ENCODE results near the gene CECR2. TPM values are rescaled to one million over a fixed set of nuclear protein-coding genes. Genes with fewer than 3 reads are reported as not detected.

Gene CECR2
- total and polyA plus RNA-seq, 8 donors, result 0.89 to 4.4 (median 2.7) TPM

DNA sequence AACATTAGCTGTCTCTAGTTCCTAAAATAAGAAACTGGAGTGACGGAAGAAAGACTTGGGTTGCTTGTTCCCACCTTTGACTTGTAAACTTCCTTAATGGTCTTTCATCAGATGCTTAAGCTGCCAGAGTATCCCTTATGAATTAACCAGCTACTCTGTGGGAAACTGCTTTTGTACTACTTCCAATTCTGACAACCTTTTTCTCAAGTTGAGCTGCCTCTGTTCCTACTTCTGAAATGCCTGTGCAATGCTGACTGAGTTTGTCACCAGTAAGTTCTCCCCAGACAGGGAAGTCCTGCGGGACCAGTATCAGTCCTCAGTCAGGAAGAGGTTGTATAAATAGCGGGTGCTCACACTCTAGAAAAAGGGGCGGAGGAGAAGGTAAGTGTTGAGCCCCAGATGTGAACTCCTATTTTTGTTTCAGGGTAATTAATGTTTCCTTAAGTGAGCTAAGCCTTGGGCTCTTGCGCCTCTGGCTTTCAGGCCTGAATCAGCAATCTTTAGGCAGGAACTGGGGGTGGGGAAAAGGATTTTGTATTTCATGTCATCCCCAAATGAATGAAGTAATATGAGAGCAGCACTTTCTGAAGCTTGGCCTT is 67.2 kb downstream of the CECR2 start:
- H3K36me3 ChIP-seq, result no peaks in the 10 kb centered on the region
- H3K27me3 ChIP-seq, result no peaks in the 10 kb centered on the region
- TF ChIP-seq CTCF (IDR thresholded peaks at IDR 0.05), result no peak
- intact Hi-C loops (cut with DNase I), result no loop called here
- H3K9me3 ChIP-seq, result no peaks in the 10 kb centered on the region
- ATAC-seq (peak in 2 of 4 donors; percentile 20 to 35), FAIRE-seq (no peak), DNase-seq (no peak)
- WGBS, 2 donors, result 72 to 74% methylated on average over 5 of the region's 5 CpGs
- H3K4me1 ChIP-seq, result no peaks in the 10 kb centered on the region
- no peak overlapping the region for H3K27ac ChIP-seq
- no peak overlapping the region for H3K4me3 ChIP-seq

GRCh38 chr22:17436981-17437412 is 67.7 kb downstream of the CECR2 start:
- Histone ChIP-seq H3K4me3 (no peak overlapping the region), H3K27ac (no peak overlapping the region), H3K4me1 (no peaks in the 10 kb centered on the region), H3K9me3 (no peaks in the 10 kb centered on the region), H3K27me3 (no peaks in the 10 kb centered on the region), H3K36me3 (no peaks in the 10 kb centered on the region)
- ATAC-seq (no peak), FAIRE-seq (no peak), DNase-seq (no peak)
- 47 to 48% methylated on average over 8 of the region's 8 CpGs for WGBS, 2 donors
- TF ChIP-seq CTCF (IDR thresholded peaks at IDR 0.05), result no peak
- intact Hi-C loops (cut with DNase I), result no loop called here

DNA sequence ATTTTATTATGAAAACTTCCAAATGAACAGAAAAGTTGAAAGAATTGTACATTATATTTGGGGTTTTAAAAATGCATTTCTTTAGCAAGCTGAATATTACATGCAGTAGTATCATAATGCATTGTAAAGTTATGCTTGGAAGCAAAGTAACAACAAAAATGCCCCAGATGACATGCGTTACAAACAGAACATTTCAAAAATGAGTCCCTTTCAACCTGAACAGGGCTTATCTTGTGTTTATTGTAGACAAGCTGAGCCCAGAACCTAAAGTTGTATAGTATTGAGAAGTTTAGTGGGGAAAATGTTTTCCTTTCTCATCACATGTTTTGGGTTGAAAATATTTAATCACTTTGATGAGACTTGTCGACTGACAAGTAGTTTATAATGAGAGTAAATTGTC is 68.8 kb downstream of the CECR2 start:
- TF ChIP-seq CTCF (IDR thresholded peaks at IDR 0.05), result no peak
- no peak overlapping the region for H3K27ac ChIP-seq
- ATAC-seq (no peak), FAIRE-seq (no peak), DNase-seq (no peak)
- H3K27me3 ChIP-seq, result no peaks in the 10 kb centered on the region
- no peak overlapping the region for H3K4me3 ChIP-seq
- no peaks in the 10 kb centered on the region for H3K9me3 ChIP-seq
- no peaks in the 10 kb centered on the region for H3K36me3 ChIP-seq
- intact Hi-C loops (cut with DNase I), result no loop called here
- H3K4me1 ChIP-seq, result no peaks in the 10 kb centered on the region
- WGBS, 2 donors, result 74 to 76% methylated on average over 2 of the region's 2 CpGs

DNA sequence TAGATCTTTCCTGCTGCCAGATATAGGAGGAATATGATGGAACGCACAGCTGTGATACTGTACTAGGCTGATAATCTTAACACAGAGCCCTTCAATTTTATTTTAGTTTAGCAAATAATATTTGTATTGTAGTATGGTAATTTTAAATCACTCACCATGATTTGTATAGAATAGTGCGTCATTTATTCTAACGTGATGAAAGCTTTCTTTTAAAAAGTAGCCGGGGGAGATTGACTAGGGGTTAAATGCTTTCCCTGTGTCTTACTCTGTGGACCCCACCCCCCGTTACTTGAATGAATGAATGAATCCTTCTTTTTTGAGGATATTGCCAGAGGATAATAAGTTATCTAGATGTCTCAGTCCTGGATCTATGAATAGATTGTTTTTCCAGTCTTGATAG is 72.1 kb downstream of the CECR2 start:
- intact Hi-C loops (cut with DNase I), result no loop called here
- Histone ChIP-seq H3K27me3 (no peaks in the 10 kb centered on the region), H3K4me3 (no peak overlapping the region), H3K27ac (no peak overlapping the region), H3K36me3 (no peaks in the 10 kb centered on the region), H3K4me1 (no peaks in the 10 kb centered on the region), H3K9me3 (no peaks in the 10 kb centered on the region)
- ATAC-seq, result no peak
- no peak for FAIRE-seq
- TF ChIP-seq CTCF (IDR thresholded peaks at IDR 0.05), result no peak
- WGBS, 2 donors, result 83 to 90% methylated on average over 5 of the region's 5 CpGs
- no peak for DNase-seq

DNA sequence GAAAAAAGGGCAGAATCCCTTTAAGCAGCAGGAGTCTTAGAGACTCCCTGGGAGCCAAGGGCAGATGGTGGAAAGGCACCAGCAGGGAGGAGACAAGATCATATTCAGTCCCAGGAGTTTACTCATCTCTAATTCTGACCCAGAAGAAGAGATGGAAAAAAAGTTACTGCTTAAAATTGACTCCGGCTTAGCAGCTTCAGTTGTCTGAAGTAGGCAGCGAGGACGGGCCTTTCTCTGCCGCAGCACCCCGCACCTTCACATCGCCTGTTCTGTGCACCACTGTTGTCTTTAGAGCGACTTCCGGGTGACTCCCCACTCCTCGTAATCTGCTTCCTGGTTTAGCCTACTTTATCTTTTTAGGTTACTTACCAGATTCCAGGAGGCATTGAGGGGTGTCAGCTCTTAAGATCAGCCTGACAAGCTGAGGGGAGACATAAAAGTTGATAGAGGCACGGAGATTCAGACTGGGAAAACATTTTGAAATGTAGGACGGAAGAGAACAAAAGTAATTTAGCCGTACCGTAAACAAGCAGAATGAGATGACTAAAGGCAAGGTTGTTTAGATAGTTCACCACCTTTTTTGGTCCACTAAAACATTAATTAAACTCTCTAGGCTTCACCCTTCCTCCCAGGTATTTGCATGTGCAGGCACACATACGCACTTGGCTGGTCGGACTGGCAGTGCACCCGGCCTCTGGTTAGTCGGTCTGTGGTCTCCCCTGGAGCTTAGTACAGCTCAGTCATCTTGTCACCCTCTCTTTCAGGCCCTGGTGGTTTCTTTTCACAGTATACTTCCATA is 74.3 kb downstream of the CECR2 start:
- FAIRE-seq, result no peak
- H3K9me3 ChIP-seq, result no peaks in the 10 kb centered on the region
- H3K36me3 ChIP-seq, result no peaks in the 10 kb centered on the region
- H3K27me3 ChIP-seq, result no peaks in the 10 kb centered on the region
- no peak overlapping the region for H3K4me3 ChIP-seq
- TF ChIP-seq CTCF (IDR thresholded peaks at IDR 0.05), result no peak
- WGBS, 2 donors, result 88 to 89% methylated on average over 17 of the region's 17 CpGs
- H3K27ac ChIP-seq, result no peak overlapping the region
- no peaks in the 10 kb centered on the region for H3K4me1 ChIP-seq
- DNase-seq, result no peak
- no peak for ATAC-seq
- intact Hi-C loops (cut with DNase I), result no loop called here

All from pancreas (tissue), 10 donors.